ENCODE measurements around the gene CAMSAP1.

Gene CAMSAP1

DNA sequence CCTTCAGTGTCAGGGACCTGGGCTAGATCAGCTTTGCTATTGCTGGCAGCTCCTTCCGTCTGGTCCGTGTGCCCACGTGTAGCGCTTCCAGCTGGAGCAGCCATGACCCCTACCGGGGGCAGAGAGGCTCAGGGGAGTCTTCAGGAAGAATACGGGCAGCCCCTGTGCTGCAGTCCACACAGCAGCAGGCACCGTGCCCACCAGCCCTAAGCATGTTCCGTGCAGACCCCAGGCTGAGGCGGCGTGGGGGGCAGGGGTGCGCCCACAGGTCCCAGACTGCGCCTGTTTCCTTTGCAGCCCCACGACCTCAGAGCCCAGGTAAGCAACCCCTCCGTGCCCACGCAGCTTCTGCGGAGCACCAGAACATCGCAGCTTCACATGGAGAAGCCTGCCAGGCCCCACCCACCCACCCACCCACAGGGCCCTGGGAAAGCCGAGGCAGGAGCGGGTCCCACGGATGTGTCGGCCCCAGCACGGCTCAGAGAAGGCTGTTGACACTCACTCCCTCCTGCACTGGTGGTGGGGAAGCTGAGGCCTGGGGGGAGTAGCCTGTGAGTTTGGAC lies 122.3 kb downstream of the CAMSAP1 start:
- DNase-seq, result no peak
- intact Hi-C loops (cut with DNase I), result no loop called here

DNA sequence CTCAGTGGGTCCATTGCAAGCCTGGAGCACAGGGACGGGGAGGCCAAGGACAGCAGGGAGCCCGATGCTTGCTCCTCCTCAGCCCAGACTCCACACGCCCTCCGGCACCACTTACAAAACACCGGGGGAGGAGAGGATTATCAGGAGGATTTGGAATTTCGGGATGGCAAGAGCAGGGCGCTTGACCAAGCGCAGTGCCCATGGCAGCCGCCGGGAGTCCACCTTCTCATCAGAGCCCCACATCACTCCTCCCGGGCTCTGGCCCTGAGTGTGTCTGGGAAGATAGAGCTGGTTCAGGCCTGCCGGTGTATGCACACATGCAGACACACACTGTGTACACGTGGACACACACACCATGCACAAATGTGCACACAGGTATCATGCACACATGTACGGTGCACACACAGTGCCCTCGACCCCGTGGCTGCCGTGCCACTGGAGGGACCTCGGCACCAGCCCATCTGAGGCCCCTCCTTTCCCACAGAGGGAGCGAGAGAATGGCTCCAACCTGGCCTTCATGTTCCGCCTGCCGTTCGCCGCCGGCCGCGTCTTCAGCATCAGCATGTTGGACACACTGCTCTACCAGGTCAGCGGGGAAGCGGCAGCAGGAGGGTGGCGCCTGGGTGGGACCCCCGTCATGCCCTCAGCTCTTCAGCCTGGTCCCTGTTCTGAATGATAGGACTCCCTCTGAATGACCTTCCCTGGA lies 123.7 kb downstream of the CAMSAP1 start:
- intact Hi-C loops (cut with DNase I), result no loop called here
- no peak for DNase-seq

DNA sequence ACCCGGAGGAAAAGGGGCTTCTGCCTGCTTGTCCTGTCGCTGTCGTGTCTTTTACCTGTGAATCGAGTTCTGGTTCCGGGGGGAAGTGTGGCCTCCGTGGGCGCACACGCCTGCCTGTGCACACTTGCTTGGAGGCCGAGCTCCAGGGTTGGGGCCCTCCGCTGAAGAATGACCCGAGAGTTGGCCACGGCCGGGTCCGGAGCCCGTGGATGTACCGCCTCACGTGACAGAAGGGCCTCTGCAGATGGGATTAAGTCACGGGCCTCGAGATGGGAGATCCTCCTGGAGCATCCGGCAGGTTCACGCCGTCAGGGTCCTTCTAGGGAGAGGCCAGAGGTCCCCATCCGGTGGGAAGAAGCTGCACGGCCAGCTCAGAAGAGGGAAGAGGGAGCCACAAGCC lies 124.4 kb downstream of the CAMSAP1 start:
- intact Hi-C loops (cut with DNase I), result no loop called here

DNA sequence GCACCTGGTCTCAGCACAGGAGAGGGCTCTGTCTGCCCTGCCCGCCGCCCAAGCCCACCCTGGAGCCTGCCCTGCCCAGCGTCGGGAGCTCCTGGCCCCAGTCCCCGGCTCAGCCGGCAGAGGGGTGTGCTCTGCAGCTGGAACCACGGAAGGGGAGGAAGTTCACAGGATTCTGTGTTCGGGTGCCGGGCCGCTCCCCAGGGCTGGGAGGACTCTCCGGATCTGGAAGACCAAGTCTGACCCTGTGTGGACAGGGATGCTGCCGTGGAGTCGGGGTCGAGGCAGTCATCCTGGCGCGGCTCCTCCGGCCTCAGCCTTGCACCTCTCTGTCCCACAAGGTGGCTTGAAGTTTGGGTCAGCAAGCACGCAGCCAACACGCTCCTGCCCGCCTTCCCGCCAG lies 126.7 kb downstream of the CAMSAP1 start:
- intact Hi-C loops (cut with DNase I), result no loop called here
- DNase-seq, result no peak

More for the DNA sequence above, 124.4 kb downstream of the CAMSAP1 start:
- no peak for DNase-seq

DNA sequence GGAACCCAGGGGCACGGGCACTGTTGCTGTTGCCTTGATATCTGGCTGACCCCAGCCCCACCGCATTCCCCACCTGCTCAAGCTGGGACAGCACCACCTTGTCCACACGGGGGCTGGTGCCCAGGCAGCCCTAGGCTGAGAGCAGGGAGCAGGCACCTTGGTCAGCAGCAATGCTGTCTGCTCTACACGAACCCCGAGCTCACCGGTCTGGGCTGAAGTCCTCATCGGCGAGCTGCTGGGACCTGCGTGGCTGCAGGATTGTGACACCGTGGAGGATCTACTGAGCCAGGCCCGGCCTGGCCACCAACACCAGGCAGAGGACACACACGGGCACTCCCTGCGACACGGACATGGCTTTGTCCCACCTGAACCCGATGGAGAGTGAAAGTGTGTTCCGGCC lies 127.3 kb downstream of the CAMSAP1 start:
- no peak for DNase-seq
- intact Hi-C loops (cut with DNase I), result no loop called here

DNA sequence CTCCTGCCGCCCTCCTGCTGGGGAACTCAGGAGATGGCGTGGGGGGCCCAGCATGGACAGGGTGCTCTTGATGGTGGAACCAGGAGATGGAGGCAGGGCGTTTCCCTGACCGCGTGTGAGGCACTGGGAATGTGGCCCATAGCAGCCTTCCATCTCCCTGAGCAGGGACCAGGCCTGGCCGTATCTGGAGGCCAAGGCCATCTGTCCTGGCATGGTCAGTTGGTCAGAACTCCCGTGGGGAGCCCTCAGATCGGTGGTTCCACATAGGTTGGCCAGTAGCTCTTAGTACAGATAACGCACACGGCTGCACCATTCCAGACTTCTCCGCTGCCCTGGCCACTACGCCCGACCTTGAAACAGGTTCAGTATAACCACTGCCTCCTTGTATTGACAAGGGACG lies 127.8 kb downstream of the CAMSAP1 start:
- no peak for DNase-seq
- intact Hi-C loops (cut with DNase I), result no loop called here

DNA sequence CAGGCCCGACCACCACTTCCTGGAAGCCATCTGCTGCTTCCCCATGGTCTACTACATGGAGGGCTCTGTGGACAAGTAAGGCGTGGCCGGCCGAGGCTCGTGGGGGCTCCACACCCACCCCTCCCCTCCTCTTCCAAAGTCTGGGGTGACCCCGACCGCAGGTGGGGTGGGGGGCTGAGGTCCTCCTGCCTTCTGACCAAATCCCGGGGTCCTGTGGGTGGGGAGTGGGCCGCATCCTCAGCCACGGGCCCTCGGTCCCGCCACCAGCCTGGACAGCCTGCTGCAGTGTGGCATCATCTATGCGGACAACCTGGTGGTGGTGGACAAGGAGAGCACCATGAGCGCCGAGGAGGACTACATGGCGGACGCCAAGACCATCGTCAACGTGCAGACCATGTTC lies 128.9 kb downstream of the CAMSAP1 start:
- no peak for DNase-seq
- intact Hi-C loops (cut with DNase I), result no loop called here

DNA sequence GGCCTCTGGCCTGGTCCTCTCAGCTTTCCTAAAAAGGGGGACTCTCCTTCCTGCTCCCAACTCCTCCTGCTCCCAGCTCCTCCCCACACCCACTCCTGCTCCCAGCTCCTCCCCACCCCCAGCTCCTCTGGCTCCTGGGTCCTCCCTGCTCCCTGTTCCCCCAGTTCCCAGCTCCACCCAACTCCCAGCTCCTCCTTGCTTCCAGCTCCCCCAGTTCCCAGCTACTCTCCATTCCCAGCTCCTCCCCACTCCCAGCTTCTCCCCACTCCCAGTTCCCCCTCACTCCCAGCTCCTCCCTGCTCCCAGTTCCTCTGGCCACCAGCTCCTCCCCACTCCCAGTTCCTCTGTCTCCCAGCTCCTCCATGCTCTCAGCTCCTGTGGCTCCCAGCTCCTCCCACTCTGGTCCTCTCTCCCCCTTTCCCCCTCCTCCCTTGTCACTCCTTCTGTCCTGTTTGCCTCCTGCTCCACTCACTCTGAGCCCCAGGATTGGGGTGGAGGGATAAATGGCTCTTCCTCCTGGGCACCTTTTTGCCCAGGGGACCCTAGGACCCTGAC lies 129.6 kb downstream of the CAMSAP1 start:
- intact Hi-C loops (cut with DNase I), result no loop called here
- DNase-seq, result no peak

DNA sequence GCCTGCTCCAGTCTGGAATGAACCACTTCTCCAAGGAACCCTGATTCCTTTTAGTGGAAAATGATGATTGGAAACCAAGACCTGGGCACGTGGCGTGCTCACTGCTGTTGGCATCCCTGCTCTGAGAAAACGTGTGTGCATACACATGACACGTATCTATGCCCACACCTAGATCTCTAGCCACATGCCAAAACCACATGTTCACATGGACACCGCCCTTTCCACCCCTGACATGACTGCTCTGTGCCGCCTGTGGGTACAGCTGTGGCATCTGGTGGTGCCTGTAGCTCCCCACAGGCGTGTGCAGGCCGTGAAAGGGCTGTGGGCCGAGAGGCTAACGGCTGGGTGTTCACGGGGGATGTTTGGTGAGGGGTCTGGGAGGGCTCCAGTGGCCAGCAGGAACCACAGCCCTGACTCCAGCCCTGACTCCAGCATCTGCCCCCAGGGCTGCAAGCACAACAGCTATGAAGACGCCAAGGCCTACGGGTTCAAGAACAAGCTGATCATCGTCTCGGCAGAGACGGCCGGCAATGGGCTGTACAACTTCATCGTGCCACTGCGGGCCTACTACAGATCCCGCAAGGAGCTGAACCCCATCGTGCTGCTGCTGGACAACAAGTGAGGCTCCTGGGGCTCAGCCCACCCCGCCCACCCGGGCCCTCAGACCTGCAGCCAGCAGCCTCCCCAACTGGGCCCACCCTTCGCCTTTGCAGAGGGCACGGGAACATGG lies 130.3 kb downstream of the CAMSAP1 start:
- no peak for DNase-seq
- intact Hi-C loops (cut with DNase I), result no loop called here

DNA sequence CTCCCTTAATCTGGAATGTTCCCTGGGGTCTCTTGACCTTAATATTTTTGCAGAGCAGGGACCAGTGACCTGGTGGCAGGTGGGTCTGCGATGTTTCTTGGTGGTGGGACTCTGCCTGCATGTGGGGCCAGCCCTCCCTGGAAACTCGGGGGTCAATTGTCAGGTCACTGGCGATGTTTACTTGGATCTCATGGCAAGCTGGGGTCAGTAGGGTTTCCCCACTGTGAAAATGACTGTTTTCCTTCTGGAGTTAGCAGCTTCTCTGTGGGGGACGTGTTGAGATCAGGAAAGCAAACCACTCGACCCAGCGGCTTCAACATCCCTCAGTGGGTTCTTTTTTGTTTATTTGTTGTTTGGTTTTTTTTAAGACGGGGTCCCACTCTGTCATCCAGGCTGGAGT lies 131.4 kb downstream of the CAMSAP1 start:
- intact Hi-C loops (cut with DNase I), result no loop called here
- DNase-seq, result no peak

DNA sequence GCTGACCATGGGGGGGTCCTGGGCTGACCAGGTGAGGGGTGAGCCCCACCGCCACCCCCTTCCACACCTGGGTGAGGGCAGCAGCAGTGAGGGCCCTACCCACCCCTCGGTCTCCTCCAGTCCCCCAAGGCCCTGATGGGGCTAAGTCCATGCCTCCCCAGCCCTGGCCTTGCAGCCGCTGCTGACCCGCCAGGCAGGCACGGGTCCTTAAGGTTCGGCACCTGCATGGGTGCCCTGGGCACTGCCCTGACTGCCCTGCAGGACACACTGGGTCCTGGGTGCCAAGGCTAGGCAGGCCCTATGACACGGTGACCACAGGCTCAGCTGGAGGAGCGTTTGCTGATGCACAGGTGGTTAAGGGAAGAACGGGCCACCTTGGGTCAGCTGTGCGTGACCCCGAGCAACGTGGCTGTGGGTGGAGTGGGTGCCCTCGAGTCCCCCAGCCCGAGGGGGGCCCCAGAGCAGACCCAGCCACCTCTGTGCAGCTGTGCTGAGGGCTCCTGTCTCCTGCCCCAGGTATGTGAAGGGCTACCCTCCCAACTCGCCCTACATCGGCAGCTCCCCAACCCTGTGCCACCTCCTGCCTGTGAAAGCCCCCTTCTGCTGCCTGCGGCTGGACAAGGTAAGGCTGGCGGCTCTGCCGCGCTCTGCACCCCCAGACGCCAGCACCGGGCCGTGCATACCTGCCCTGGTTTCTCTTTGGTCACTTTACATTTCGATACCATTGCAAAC lies 132.4 kb downstream of the CAMSAP1 start:
- DNase-seq, result no peak
- intact Hi-C loops (cut with DNase I), result no loop called here

DNA sequence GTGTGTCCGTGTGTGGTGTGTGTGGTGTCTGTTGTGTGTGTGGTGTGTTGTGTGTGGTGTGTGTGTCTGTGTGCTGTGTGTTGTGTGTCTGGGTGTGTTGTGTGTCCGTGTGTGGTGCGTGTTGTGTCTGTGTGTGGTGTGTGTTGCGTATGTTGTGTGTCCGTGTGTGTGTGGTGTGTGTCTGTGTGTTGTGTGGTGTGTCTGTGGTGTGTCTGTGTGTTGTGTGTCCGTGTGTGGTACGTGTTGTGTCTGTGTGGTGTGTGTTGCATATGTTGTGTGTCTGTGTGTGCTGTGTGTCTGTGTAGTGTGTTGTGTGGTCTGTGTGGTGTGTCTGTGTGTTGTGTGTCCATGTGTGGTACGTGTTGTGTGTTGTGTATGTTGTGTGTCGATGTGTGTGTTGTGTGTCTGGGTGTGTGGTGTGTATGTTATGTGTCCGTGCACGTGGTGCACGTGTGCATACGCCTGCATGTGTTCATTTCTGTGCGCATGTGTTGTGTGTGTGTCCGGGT lies 133.1 kb downstream of the CAMSAP1 start:
- DNase-seq, result no peak
- intact Hi-C loops (cut with DNase I), result no loop called here

DNA sequence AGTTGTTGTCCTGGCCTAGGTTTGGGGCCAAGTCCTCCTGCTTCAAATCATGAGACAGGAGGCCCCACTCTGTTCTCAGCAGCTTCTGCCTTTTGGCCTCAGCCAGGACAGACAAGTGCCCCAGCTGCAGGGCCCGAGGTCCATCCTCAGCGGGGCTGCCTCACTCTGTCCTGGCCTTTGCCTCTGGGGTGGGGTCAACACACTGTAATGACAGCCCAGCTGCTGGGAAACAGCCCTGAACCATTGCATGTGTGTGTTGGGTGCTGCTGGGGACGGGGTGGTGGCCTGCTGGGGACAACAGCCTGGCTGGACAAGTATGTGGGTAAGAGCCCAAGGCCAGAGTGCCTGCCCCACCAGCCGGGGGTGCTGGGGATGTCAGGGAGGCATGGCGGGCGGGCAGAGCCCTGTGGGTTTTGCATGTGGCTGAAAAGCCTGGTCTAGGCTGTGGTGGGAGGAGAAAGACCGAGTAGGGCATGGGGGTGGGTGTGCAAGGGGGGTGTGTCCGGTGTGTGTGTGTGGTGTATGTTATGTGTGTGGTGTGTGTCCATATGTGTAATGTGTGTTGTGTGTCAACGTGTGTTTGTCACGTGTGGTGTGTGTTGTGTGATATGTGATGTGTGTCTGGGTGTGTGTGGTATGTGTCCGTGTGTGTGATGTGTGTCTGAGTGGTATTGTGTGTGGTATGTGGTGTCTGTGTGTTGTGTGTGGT lies 133.7 kb downstream of the CAMSAP1 start:
- no peak for DNase-seq
- intact Hi-C loops (cut with DNase I), result no loop called here

DNA sequence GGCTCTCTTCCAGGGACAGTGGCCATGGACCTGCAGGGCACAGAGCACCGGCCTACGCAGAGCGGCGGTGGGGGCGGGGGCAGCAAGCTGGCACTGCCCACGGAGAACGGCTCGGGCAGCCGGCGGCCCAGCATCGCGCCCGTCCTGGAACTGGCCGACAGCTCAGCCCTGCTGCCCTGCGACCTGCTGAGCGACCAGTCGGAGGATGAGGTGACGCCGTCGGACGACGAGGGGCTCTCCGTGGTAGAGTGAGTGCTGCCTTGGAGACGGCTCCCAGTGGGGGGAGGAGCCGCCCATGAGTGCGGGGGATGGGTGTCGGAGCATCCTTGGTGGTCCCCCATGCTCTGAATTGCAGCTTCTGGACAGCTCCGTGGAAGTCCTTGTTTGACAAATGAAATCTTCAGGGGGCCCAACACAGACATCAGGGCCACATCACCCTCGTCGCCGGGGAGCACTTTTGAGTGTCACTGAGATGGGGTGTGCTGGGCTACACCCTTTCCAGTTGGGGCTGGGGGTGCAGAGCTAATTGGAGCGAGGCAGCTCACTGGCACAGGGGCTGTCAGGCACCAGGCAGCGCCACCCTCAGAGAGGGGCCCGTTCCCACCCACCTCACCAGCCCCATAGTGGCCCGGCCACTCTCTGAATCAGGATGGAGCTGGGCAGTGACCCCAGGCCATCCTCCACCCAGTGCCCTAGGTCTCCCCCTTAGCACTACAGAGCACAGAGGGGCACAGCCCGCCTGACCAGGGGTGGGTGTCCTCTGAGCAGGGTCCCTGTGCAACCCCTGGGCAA lies 134.4 kb downstream of the CAMSAP1 start:
- no peak for DNase-seq
- intact Hi-C loops (cut with DNase I), result no loop called here

DNA sequence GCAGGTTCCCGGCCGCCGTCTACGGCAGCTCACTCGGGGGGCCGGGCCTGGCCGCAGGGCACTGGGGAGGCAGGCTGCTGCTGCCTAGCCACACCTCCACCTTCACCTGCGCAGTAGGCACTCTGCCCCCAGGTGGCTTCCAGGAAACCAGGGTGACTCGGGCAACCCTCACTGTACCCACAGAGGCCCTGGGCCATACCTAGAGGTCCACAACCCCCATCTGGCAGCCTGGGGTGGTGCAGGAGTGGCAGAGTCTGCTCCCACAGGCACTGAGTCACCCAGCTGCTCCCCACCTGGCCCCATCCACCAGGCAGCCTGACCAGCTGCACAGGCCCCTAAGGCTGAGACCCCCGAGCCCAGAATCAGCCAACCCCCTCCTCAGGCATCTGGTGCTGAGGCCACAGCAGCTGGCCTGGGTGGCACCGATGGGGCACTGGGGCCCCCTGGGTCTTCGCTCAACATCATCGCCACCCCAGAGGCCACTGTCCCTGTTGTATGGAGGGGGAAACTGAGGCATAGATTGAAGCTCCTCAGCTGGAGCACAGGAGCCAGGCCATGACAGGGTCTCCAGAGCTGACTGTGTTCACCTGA lies 135.2 kb downstream of the CAMSAP1 start:
- DNase-seq, result no peak
- intact Hi-C loops (cut with DNase I), result no loop called here

DNA sequence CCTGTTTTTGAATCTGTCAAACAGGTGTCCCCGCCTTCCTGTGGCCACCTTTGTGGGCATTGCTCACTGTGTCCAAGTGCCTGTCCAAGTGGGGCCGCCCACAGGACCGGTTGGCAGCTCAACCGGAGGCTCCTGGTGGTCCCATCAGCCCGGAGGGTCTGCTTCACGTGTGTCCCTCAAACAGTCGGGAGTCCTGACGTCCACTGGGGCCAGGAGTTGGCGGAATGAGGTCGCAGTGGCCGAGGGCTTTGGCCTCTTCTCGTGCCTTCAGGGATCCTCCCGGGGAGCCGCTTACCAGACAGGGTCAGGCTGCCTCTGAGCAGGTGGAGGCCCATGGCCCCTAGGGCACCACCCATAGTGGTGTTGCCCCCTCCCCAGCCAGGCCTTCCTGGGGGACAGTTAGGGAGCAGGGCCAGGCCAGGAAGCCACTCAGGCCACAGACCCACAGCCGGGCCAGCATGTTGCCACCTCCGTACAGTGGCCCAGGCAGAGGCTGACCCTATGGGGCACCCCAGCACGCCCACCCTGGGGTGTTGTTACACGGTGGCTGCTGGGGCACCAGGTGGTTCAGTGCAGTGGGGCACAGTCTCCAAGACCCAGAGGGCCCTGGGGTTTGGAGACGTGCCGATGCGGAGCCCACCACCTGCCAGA lies 135.8 kb downstream of the CAMSAP1 start:
- no peak for DNase-seq
- intact Hi-C loops (cut with DNase I), result no loop called here

DNA sequence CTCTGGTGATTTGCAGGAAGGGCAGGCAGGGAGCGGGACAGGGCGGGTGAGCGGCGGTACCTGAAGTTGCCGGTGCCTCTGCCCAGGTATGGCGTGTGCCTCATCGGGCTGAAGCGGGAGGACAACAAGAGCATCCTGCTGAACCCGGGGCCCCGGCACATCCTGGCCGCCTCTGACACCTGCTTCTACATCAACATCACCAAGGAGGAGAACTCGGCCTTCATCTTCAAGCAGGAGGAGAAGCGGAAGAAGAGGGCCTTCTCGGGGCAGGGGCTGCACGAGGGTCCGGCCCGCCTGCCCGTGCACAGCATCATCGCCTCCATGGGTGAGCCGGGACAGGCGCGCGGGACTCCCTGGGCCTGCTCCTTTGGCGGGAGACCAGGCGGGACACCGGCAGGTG lies 136.6 kb downstream of the CAMSAP1 start:
- DNase-seq, result no peak
- intact Hi-C loops (cut with DNase I), result no loop called here

DNA sequence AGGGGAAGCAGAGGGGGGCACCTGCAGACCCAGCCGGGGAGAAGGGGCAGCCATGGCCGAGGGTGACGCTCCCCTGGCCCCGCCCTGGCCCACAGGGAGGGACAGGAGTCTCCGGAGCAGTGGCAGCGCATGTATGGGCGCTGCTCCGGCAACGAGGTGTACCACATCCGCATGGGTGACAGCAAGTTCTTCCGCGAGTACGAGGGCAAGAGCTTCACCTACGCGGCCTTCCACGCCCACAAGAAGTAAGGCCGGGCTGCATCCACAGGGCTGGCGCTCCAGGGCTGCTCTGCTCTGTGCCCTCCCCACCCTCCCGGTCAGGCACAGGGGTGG lies 137.2 kb downstream of the CAMSAP1 start:
- intact Hi-C loops (cut with DNase I), result no loop called here
- no peak for DNase-seq
